ENCODE data around the gene BCL6B.

Gene BCL6B

DNA sequence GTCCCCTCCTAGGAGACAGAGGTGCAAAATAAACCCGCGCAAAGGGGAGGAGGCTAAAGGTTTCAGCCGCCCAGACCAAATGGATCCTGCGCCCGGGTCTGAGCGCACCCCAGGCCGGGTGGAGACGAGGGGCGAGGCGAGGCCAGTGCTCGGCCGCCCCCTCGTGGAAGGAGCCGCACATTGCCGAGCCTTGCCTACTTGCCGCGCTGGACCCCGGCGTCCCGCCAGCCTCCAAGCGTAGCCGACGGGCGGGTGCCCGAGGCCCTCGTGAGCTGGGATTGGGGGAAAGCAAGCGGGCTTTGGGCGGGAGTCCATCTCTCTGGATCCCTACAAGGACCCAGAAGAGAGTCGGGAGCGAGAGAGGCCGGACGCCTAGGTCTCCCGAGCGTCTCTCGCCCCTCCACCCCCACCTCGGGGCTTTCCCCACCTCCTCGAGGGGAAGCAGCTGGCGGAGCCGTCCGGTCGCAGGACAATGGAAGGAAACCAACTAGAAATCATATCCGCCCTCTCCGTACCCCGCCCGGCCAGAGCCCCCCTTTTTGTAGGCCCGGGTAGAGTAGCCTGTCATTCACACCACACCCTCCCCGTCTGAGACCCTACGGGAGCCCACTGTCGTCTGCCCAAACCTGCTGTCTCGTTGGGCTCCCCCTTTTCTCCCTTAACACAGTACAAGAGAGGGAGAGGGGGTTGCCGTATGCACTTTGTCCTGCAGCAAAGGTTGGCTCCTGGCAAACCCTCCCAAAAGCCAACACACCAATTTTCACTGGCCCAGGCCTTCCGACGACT is 664 bp upstream of the BCL6B start:
- Histone ChIP-seq H3K27ac (ENCODE audit: low read depth, low read length) (no peak overlapping the region), H3K4me3 (ENCODE audit: insufficient read depth, low read length, poor library complexity, severe bottlenecking) (peak overlapping the region; percentile 29)

DNA sequence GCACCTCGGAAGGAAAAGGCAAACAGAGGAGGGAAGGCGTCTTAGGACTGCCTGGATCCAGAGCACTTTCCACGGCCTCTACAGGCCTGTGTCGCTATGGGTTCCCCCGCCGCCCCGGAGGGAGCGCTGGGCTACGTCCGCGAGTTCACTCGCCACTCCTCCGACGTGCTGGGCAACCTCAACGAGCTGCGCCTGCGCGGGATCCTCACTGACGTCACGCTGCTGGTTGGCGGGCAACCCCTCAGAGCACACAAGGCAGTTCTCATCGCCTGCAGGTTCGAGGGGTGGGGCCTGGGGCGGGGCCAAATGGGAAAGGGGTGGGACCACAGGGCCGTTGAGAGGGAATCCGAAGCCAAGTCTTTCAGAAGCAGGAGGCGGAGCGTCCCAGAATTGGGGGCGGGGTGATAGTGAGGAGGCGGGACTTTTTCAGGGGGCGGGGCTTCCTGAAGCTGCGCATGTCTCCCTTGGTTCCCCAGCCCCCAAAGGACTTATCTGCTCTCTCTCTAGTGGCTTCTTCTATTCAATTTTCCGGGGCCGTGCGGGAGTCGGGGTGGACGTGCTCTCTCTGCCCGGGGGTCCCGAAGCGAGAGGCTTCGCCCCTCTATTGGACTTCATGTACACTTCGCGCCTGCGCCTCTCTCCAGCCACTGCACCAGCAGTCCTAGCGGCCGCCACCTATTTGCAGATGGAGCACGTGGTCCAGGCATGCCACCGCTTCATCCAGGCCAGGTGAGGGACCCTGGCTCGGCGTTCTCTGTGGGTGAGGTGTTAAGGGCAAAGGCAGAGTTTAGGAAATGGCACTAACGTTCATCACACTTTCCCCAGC is 939 bp downstream of the BCL6B start:
- TF ChIP-seq, protein P1, sequence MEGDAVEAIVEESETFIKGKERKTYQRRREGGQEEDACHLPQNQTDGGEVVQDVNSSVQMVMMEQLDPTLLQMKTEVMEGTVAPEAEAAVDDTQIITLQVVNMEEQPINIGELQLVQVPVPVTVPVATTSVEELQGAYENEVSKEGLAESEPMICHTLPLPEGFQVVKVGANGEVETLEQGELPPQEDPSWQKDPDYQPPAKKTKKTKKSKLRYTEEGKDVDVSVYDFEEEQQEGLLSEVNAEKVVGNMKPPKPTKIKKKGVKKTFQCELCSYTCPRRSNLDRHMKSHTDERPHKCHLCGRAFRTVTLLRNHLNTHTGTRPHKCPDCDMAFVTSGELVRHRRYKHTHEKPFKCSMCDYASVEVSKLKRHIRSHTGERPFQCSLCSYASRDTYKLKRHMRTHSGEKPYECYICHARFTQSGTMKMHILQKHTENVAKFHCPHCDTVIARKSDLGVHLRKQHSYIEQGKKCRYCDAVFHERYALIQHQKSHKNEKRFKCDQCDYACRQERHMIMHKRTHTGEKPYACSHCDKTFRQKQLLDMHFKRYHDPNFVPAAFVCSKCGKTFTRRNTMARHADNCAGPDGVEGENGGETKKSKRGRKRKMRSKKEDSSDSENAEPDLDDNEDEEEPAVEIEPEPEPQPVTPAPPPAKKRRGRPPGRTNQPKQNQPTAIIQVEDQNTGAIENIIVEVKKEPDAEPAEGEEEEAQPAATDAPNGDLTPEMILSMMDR (IDR thresholded peaks at IDR 0.05; ENCODE audit: insufficient read depth, low read length, poor library complexity, severe bottlenecking) = no peak
- no peak for TF ChIP-seq EZH2phosphoT487 (conservative IDR thresholded peaks at IDR 0.05; ENCODE audit: low read length)
- H3F3A ChIP-seq (ENCODE audit: insufficient read depth) = no peaks in the 10 kb centered on the region
- no peaks in the 10 kb centered on the region for H4K20me1 ChIP-seq (ENCODE audit: low read depth, low read length)
- no peaks in the 10 kb centered on the region for H3K9me3 ChIP-seq (ENCODE audit: insufficient read depth, low read length)
- H3K79me2 ChIP-seq (ENCODE audit: insufficient read depth, low read length) = no peaks in the 10 kb centered on the region
- no peak overlapping the region for H3K27ac ChIP-seq (ENCODE audit: low read depth, low read length)
- no peaks in the 10 kb centered on the region for H3K27me3 ChIP-seq (ENCODE audit: low read length)
- no peak overlapping the region for H3K9ac ChIP-seq (ENCODE audit: low read length)
- H2AFZ ChIP-seq (ENCODE audit: low read depth, low read length, severe bottlenecking) = no peak overlapping the region
- H3K4me3 ChIP-seq (ENCODE audit: insufficient read depth, low read length, poor library complexity, severe bottlenecking) = no peak overlapping the region
- H3K4me2 ChIP-seq (ENCODE audit: low read depth, low read length, poor library complexity, severe bottlenecking) = no peak overlapping the region
- no peaks in the 10 kb centered on the region for H3K9me2 ChIP-seq (replicated peaks; ENCODE audit: insufficient read depth, low read length)
- H3K36me3 ChIP-seq (ENCODE audit: low read length) = no peaks in the 10 kb centered on the region

More for the DNA sequence above, 664 bp upstream of the BCL6B start:
- H3K79me2 ChIP-seq (ENCODE audit: insufficient read depth, low read length) = no peaks in the 10 kb centered on the region
- peak overlapping the region; percentile 56 for H3K4me2 ChIP-seq (ENCODE audit: low read depth, low read length, poor library complexity, severe bottlenecking)
- peak overlapping the region; percentile 97 for H2AFZ ChIP-seq (ENCODE audit: low read depth, low read length, severe bottlenecking)
- H3K36me3 ChIP-seq (ENCODE audit: low read length) = no peaks in the 10 kb centered on the region
- TF ChIP-seq, protein P1 (IDR thresholded peaks at IDR 0.05; ENCODE audit: insufficient read depth, low read length, poor library complexity, severe bottlenecking) = peak; percentile 85
- no peak for TF ChIP-seq EZH2phosphoT487 (conservative IDR thresholded peaks at IDR 0.05; ENCODE audit: low read length)
- no peaks in the 10 kb centered on the region for H4K20me1 ChIP-seq (ENCODE audit: low read depth, low read length)
- H3F3A ChIP-seq (ENCODE audit: insufficient read depth) = no peaks in the 10 kb centered on the region
- no peaks in the 10 kb centered on the region for H3K9me2 ChIP-seq (replicated peaks; ENCODE audit: insufficient read depth, low read length)
- no peaks in the 10 kb centered on the region for H3K27me3 ChIP-seq (ENCODE audit: low read length)
- H3K9ac ChIP-seq (ENCODE audit: low read length) = peak overlapping the region; percentile 43
- no peaks in the 10 kb centered on the region for H3K9me3 ChIP-seq (ENCODE audit: insufficient read depth, low read length)

DNA sequence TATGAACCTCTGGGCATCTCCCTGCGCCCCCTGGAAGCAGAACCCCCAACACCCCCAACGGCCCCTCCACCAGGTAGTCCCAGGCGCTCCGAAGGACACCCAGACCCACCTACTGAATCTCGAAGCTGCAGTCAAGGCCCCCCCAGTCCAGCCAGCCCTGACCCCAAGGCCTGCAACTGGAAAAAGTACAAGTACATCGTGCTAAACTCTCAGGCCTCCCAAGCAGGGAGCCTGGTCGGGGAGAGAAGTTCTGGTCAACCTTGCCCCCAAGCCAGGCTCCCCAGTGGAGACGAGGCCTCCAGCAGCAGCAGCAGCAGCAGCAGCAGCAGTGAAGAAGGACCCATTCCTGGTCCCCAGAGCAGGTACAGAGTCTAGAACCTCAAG is 1.5 kb downstream of the BCL6B start:
- Histone ChIP-seq H3F3A (ENCODE audit: insufficient read depth) (no peaks in the 10 kb centered on the region), H4K20me1 (ENCODE audit: low read depth, low read length) (no peaks in the 10 kb centered on the region), H2AFZ (ENCODE audit: low read depth, low read length, severe bottlenecking) (no peak overlapping the region), H3K4me3 (ENCODE audit: insufficient read depth, low read length, poor library complexity, severe bottlenecking) (no peak overlapping the region), H3K9ac (ENCODE audit: low read length) (no peak overlapping the region), H3K9me3 (ENCODE audit: insufficient read depth, low read length) (no peaks in the 10 kb centered on the region), H3K27me3 (ENCODE audit: low read length) (no peaks in the 10 kb centered on the region), H3K9me2 (replicated peaks; ENCODE audit: insufficient read depth, low read length) (no peaks in the 10 kb centered on the region), H3K36me3 (ENCODE audit: low read length) (no peaks in the 10 kb centered on the region), H3K79me2 (ENCODE audit: insufficient read depth, low read length) (no peaks in the 10 kb centered on the region), H3K4me2 (ENCODE audit: low read depth, low read length, poor library complexity, severe bottlenecking) (no peak overlapping the region), H3K27ac (ENCODE audit: low read depth, low read length) (no peak overlapping the region)
- TF ChIP-seq, protein P1 (IDR thresholded peaks at IDR 0.05; ENCODE audit: insufficient read depth, low read length, poor library complexity, severe bottlenecking) = no peak
- TF ChIP-seq EZH2phosphoT487 (conservative IDR thresholded peaks at IDR 0.05; ENCODE audit: low read length) = no peak
